HG02798 (cell line): Measurements from ENCODE around the gene OR6B1.

Experiments used
- ATAC-seq: cut with Tn5 transposase; IDR thresholded peaks from one replicate; pipeline ENCODE4 v1.9.1; 2021; ENCODE audit warnings: mild to moderate bottlenecking; ENCODE audit not compliant: unreplicated experiment, poor library complexity

The OR6B1 gene

GRCh38 chr7:144000020-144000419, at the start of gene OR6B1:
Gene OR6B1 (plus strand): TSS chr7:144000320. CDS start chr7:144003997, 3,677 bp downstream.
- ATAC-seq, result no peak

GRCh38 chr7:143953421-143953820, 46.7 kb upstream of the OR6B1 start:
- ATAC-seq, result no peak

GRCh38 chr7:143954135-143954534, 46.0 kb upstream of the OR6B1 start:
- ATAC-seq, result no peak

GRCh38 chr7:143954544-143954943, 45.6 kb upstream of the OR6B1 start, which contains the start of gene OR2F1:
Gene OR2F1 (plus strand): TSS chr7:143954844. CDS start chr7:143959971, 5,127 bp downstream.
- ATAC-seq, result no peak

- no peak for ATAC-seq
Observed at GRCh38 chr7:143958781-143959180, 41.3 kb upstream of the OR6B1 start.

GRCh38 chr7:143960813-143961610, 39.1 kb upstream of the OR6B1 start:
- no peak for ATAC-seq

GRCh38 chr7:143965280-143965679, 34.8 kb upstream of the OR6B1 start:
- no peak for ATAC-seq

GRCh38 chr7:143967398-143967797, 32.7 kb upstream of the OR6B1 start:
- ATAC-seq, result no peak

GRCh38 chr7:143973870-143974416, 26.2 kb upstream of the OR6B1 start:
- ATAC-seq, result no peak

- no peak for ATAC-seq
Observed at GRCh38 chr7:143974459-143974858, 25.7 kb upstream of the OR6B1 start.

- ATAC-seq, result no peak
Observed at GRCh38 chr7:143975617-143976016, 24.5 kb upstream of the OR6B1 start.

GRCh38 chr7:143978585-143978984, 21.5 kb upstream of the OR6B1 start:
- ATAC-seq, result no peak

- ATAC-seq, result no peak
Observed at GRCh38 chr7:143979359-143979758, 20.8 kb upstream of the OR6B1 start.

GRCh38 chr7:143979998-143980397, 20.1 kb upstream of the OR6B1 start:
- no peak for ATAC-seq

GRCh38 chr7:143980746-143981510, 19.2 kb upstream of the OR6B1 start:
- no peak for ATAC-seq

GRCh38 chr7:143983960-143984359, 16.2 kb upstream of the OR6B1 start:
- ATAC-seq, result no peak

GRCh38 chr7:143987513-143987912, 12.6 kb upstream of the OR6B1 start:
- peak; percentile 59 for ATAC-seq

GRCh38 chr7:143988976-143989745, 11.0 kb upstream of the OR6B1 start:
- no peak for ATAC-seq

- ATAC-seq, result no peak
Observed at GRCh38 chr7:143992670-143993069, 7.5 kb upstream of the OR6B1 start.

GRCh38 chr7:143993924-143994323, 6.2 kb upstream of the OR6B1 start:
- no peak for ATAC-seq
